ENCODE measurements around the gene DMBX1. TPM values are rescaled to one million over a fixed set of nuclear protein-coding genes. Genes with fewer than 3 reads are reported as not detected.

DMBX1 gene
- total RNA-seq, 6 donors from 2014 or later, result not detected

GRCh38 chr1:46510341-46510997 is 20.8 kb downstream of the DMBX1 start:
- no peak for TF ChIP-seq POLR2AphosphoS5 (IDR thresholded peaks at IDR 0.05)
- TF ChIP-seq, protein P1, sequence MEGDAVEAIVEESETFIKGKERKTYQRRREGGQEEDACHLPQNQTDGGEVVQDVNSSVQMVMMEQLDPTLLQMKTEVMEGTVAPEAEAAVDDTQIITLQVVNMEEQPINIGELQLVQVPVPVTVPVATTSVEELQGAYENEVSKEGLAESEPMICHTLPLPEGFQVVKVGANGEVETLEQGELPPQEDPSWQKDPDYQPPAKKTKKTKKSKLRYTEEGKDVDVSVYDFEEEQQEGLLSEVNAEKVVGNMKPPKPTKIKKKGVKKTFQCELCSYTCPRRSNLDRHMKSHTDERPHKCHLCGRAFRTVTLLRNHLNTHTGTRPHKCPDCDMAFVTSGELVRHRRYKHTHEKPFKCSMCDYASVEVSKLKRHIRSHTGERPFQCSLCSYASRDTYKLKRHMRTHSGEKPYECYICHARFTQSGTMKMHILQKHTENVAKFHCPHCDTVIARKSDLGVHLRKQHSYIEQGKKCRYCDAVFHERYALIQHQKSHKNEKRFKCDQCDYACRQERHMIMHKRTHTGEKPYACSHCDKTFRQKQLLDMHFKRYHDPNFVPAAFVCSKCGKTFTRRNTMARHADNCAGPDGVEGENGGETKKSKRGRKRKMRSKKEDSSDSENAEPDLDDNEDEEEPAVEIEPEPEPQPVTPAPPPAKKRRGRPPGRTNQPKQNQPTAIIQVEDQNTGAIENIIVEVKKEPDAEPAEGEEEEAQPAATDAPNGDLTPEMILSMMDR (IDR thresholded peaks at IDR 0.05), result no peak
- TF ChIP-seq EP300 (IDR thresholded peaks at IDR 0.05), result no peak
- no peak for TF ChIP-seq POLR2A (IDR thresholded peaks at IDR 0.05)
- H3K27me3 ChIP-seq, result no peaks in the 10 kb centered on the region
- no peak overlapping the region for H3K27ac ChIP-seq
- 89 to 93% methylated on average over 18 to 19 of the region's 19 CpGs for WGBS, 2 donors
- H3K4me1 ChIP-seq, result no peaks in the 10 kb centered on the region
- no peak for DNase-seq
- H3K36me3 ChIP-seq, result no peaks in the 10 kb centered on the region
- H3K9me3 ChIP-seq, result no peaks in the 10 kb centered on the region
- no peak for ATAC-seq (ENCODE audit: low FRiP score in 2 of 2)
- H3K4me3 ChIP-seq, result no peak overlapping the region

GRCh38 chr1:46510998-46511365 is 21.3 kb downstream of the DMBX1 start:
- H3K36me3 ChIP-seq, result no peaks in the 10 kb centered on the region
- no peaks in the 10 kb centered on the region for H3K4me1 ChIP-seq
- no peak overlapping the region for H3K4me3 ChIP-seq
- H3K9me3 ChIP-seq, result no peaks in the 10 kb centered on the region
- WGBS, 2 donors, result 80 to 92% methylated on average over 1 to 7 of the region's 8 CpGs
- no peaks in the 10 kb centered on the region for H3K27me3 ChIP-seq
- ATAC-seq (ENCODE audit: low FRiP score in 2 of 2) (no peak), DNase-seq (no peak)
- H3K27ac ChIP-seq, result no peak overlapping the region
- TF ChIP-seq EP300 (IDR thresholded peaks at IDR 0.05) (no peak), POLR2AphosphoS5 (IDR thresholded peaks at IDR 0.05) (no peak), POLR2A (IDR thresholded peaks at IDR 0.05) (no peak)

DNA sequence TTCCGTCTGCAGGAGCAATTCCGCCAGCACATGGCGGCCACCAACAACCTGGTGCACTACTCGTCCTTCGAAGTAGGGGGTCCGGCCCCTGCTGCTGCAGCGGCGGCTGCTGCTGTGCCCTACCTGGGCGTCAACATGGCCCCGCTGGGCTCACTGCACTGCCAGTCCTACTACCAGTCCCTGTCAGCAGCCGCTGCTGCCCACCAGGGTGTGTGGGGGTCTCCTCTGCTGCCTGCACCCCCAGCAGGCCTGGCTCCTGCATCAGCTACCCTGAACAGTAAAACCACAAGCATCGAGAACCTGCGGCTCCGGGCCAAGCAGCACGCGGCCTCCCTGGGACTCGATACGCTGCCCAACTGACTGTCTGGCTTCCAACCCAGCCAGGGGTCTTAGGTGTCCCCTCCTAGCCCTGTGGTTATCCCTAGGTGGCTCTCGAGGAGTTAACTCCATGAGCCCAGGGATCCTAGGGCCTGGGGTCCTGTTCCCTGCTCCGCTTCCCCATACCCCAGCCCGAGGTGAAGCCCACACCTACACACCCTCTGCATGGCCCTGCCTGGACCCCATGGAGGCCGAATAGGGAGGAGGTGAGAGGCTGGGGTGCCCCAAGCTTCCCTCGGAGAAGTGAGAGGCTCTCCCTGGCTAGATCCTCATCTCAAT is 22.6 kb downstream of the DMBX1 start:
- 79 to 82% methylated on average over 10 to 21 of the region's 23 CpGs for whole genome bisulfite sequencing, 2 donors
- peak in 1 of 2 donors; percentile 76 for DNase-seq
- Histone ChIP-seq H3K4me1 (peaks cover 0 to 3% (median 0%) of the 10 kb centered on the region in 4 donors), H3K9me3 (no peaks in the 10 kb centered on the region), H3K27me3 (no peaks in the 10 kb centered on the region), H3K4me3 (no peak overlapping the region), H3K27ac (no peak overlapping the region), H3K36me3 (no peaks in the 10 kb centered on the region)
- TF ChIP-seq, protein P1 (IDR thresholded peaks at IDR 0.05), result no peak
- TF ChIP-seq POLR2A (IDR thresholded peaks at IDR 0.05) (no peak), EP300 (IDR thresholded peaks at IDR 0.05) (no peak)
- no peak for ATAC-seq (ENCODE audit: low FRiP score in 2 of 2)

DNA sequence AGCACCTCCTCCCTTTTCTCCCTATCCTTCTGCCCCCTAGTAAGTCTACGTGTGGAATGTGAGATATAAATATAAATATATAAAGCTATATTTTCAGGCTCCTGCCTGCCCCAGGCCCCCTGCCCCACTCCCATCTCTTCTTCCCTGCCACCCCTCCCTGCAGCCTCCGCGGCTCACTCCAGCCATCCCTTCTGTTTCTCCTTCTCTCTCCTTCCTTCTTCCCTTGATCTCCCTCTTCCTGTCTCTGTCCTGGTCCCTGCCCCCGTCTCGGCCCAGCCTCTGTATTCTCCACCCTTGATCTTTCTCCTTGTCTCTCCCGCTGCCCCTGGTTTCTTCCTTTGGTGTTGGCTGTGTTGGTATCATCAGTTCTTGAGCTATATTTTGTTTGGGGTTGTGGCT is 23.2 kb downstream of the DMBX1 start:
- 57 to 71% methylated on average over 6 of the region's 6 CpGs for WGBS, 2 donors
- H3K4me3 ChIP-seq, result no peak overlapping the region
- DNase-seq (no peak), ATAC-seq (ENCODE audit: low FRiP score in 2 of 2) (no peak)
- H3K4me1 ChIP-seq, result peaks cover 0 to 3% (median 0%) of the 10 kb centered on the region in 4 donors
- TF ChIP-seq, protein P1 (IDR thresholded peaks at IDR 0.05), result no peak
- TF ChIP-seq EP300 (IDR thresholded peaks at IDR 0.05) (no peak), POLR2A (IDR thresholded peaks at IDR 0.05) (no peak), POLR2AphosphoS5 (IDR thresholded peaks at IDR 0.05) (no peak)
- no peaks in the 10 kb centered on the region for H3K9me3 ChIP-seq
- H3K36me3 ChIP-seq, result no peaks in the 10 kb centered on the region
- H3K27me3 ChIP-seq, result no peaks in the 10 kb centered on the region
- no peak overlapping the region for H3K27ac ChIP-seq

GRCh38 chr1:46513536-46513935 is 23.9 kb downstream of the DMBX1 start:
- H3K36me3 ChIP-seq, result no peaks in the 10 kb centered on the region
- H3K27ac ChIP-seq, result no peak overlapping the region
- no peak for DNase-seq
- WGBS, 2 donors, result 80 to 88% methylated on average over 4 to 5 of the region's 5 CpGs
- TF ChIP-seq POLR2A (IDR thresholded peaks at IDR 0.05) (no peak), EP300 (IDR thresholded peaks at IDR 0.05) (no peak), POLR2AphosphoS5 (IDR thresholded peaks at IDR 0.05) (no peak)
- TF ChIP-seq, protein P1 (IDR thresholded peaks at IDR 0.05), result no peak
- no peaks in the 10 kb centered on the region for H3K9me3 ChIP-seq
- H3K4me1 ChIP-seq, result peaks cover 0 to 3% (median 0%) of the 10 kb centered on the region in 4 donors
- no peaks in the 10 kb centered on the region for H3K27me3 ChIP-seq
- ATAC-seq (ENCODE audit: low FRiP score in 2 of 2), result no peak
- no peak overlapping the region for H3K4me3 ChIP-seq
